ENCODE data around the gene TRAK2. TPM values are rescaled to one million over a fixed set of nuclear protein-coding genes. Genes with fewer than 3 reads are reported as not detected.
"Not testable (repeated sequence)": the region's sequence is repeated elsewhere in the genome, so short reads cannot be mapped to it uniquely, and the experiment has no call there.

The TRAK2 gene
- total RNA-seq, 2 donors from 2014 or later = 89.7 to 130 TPM

DNA sequence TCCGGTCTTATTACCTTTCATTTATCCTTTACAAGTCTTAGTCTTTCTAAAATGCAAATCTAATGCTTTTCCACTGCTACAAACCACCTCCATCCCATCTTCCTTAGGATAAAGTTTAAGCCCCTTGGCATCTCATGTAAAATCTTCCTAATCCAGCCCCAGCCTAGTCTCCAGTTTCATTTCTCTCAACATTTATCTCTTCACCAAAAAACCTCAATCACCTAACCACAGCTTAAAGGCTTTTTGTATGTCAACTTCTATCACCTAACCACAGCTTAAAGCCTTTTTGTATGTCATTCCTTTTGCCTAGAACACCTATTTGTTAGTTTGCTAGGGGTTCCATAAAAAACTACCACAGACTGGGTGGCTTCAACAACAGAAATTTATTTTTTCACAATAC lies 4.2 kb downstream of the TRAK2 start:
- Histone ChIP-seq H3K4me3 (no peak overlapping the region), H3K27ac (peak overlapping the region; percentile 6 to 95), H3K4me1 (peaks cover 0 to 61% of the 10 kb centered on the region in 2 donors), H3K9me3 (no peaks in the 10 kb centered on the region), H3K27me3 (no peaks in the 10 kb centered on the region), H3K36me3 (peaks cover 6% of the 10 kb centered on the region)
- no peak for DNase-seq (ENCODE audit: low spot score)
- TF ChIP-seq, protein P1, sequence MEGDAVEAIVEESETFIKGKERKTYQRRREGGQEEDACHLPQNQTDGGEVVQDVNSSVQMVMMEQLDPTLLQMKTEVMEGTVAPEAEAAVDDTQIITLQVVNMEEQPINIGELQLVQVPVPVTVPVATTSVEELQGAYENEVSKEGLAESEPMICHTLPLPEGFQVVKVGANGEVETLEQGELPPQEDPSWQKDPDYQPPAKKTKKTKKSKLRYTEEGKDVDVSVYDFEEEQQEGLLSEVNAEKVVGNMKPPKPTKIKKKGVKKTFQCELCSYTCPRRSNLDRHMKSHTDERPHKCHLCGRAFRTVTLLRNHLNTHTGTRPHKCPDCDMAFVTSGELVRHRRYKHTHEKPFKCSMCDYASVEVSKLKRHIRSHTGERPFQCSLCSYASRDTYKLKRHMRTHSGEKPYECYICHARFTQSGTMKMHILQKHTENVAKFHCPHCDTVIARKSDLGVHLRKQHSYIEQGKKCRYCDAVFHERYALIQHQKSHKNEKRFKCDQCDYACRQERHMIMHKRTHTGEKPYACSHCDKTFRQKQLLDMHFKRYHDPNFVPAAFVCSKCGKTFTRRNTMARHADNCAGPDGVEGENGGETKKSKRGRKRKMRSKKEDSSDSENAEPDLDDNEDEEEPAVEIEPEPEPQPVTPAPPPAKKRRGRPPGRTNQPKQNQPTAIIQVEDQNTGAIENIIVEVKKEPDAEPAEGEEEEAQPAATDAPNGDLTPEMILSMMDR (IDR thresholded peaks at IDR 0.05) = no peak

GRCh38 chr2:201444746-201445465 lies 6.4 kb downstream of the TRAK2 start:
- H3K27ac ChIP-seq = peak overlapping the region; percentile 2 to 60
- DNase-seq (ENCODE audit: low spot score) = no peak
- peaks cover 0 to 71% of the 10 kb centered on the region in 2 donors for H3K4me1 ChIP-seq
- H3K36me3 ChIP-seq = peaks cover 6% of the 10 kb centered on the region
- no peaks in the 10 kb centered on the region for H3K9me3 ChIP-seq
- no peak overlapping the region for H3K4me3 ChIP-seq
- TF ChIP-seq, protein P1 (IDR thresholded peaks at IDR 0.05) = no peak
- no peaks in the 10 kb centered on the region for H3K27me3 ChIP-seq

- Histone ChIP-seq H3K27ac (peak overlapping the region; percentile 62 to 64), H3K4me1 (peaks cover 0 to 51% of the 10 kb centered on the region in 2 donors), H3K9me3 (no peaks in the 10 kb centered on the region), H3K36me3 (no peaks in the 10 kb centered on the region), H3K27me3 (no peaks in the 10 kb centered on the region), H3K4me3 (no peak overlapping the region)
- TF ChIP-seq, protein P1 (IDR thresholded peaks at IDR 0.05) = no peak
- no peak for DNase-seq (ENCODE audit: low spot score)
These were observed 9.8 kb downstream of the TRAK2 start for GRCh38 chr2:201441409-201441808.

DNA sequence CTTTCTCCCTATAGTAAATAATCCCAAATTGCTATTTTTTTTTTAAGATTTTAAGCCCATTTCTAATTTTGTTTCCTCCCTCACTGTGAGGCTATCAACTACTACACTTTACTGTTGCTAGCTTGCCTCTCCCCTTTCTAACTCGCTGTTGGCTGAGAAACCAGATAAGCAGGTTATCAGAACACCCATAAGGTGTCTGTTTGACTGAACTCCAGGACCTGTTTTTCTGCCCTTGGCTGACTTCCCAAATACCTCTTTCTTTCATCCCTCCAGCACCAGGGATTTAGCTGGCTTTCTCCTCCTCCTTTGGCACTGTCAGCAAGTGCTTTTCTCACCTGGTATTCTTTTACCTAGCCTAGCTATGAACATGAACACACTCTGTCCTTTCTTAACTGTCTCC lies 11.1 kb downstream of the TRAK2 start:
- H3K4me3 ChIP-seq = no peak overlapping the region
- H3K4me1 ChIP-seq = peaks cover 0 to 39% of the 10 kb centered on the region in 2 donors
- TF ChIP-seq, protein P1 (IDR thresholded peaks at IDR 0.05) = no peak
- H3K27me3 ChIP-seq = no peaks in the 10 kb centered on the region
- DNase-seq (ENCODE audit: low spot score) = no peak
- H3K36me3 ChIP-seq = no peaks in the 10 kb centered on the region
- H3K27ac ChIP-seq = peak overlapping the region; percentile 62 to 64
- no peaks in the 10 kb centered on the region for H3K9me3 ChIP-seq

DNA sequence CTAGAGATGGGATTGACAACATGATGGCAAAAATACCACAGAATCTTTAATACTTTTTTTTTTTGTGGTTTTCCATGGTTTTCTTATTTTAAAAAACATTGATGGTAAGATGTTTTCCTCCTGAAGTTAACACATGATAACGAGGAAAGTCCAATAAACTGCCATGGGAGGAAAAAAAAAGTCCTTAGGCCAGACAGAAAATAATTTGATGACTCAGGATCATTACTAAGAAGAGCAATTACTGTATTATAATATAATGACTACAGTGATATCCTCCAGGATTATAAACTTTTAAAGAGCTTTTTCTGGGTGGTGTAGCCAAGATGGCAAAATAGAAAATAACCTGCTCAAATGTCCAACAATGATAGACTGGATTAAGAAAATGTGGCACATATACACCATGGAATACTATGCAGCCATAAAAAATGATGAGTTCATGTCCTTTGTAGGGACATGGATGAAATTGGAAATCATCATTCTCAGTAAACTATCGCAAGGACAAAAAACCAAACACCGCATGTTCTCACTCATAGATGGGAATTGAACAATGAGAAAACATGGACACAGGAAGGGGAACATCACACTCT lies 11.8 kb downstream of the TRAK2 start:
- not testable (repeated sequence) for H3K4me3 ChIP-seq; H3K36me3 ChIP-seq; H3K9me3 ChIP-seq; H3K27me3 ChIP-seq; DNase-seq (ENCODE audit: low spot score)
- Histone ChIP-seq H3K4me1 (peaks cover 0 to 35% of the 10 kb centered on the region in 2 donors), H3K27ac (peak overlapping the region in 1 of 2 donors; percentile 83)

DNA sequence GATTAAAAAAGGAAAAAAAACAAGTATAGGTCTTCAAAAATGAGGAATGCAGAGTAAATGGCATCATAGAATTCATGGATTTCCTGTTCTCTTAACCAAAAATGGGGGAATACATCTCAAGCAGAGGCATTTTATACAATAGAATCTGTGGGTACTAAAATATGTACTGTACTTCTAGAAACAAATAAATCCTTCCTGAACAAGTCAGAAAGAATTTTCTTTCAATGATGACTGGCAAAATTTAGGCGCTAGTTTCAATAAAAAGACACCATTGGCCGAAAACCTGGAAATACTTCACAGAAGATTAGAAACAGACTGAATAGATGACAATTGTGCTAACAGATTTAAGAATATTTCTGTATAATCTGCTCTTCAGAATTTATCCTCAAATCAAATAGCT lies 15.1 kb downstream of the TRAK2 start:
- Histone ChIP-seq H3K9me3 (no peaks in the 10 kb centered on the region), H3K27ac (peak overlapping the region; percentile 32 to 83), H3K4me3 (no peak overlapping the region), H3K4me1 (peaks cover 0 to 62% of the 10 kb centered on the region in 2 donors), H3K36me3 (no peaks in the 10 kb centered on the region), H3K27me3 (no peaks in the 10 kb centered on the region)
- no peak for DNase-seq (ENCODE audit: low spot score)
- TF ChIP-seq, protein P1 (IDR thresholded peaks at IDR 0.05) = no peak
